GM23338 (cell line): ENCODE measurements around the gene DMBX1.

ENCODE experiments used
- CREB1 ChIP-seq: fragments of 250-450 bp; sonication (Bioruptor Pico); IDR thresholded peaks from 2 replicates; pipeline ENCODE4 v1.5.0; 2020; ENCODE audit warnings: low read depth, mild to moderate bottlenecking, moderate library complexity
- CTCF ChIP-seq, 2 experiments: fragments of 200-600 bp in 1 of 2; sonication (generic) in 1 of 2; conservative IDR thresholded peaks; 2 replicates each; pipeline versions ENCODE4 v1.5.1 to v1.6.1; 2016 to 2017; ENCODE audit warnings: antibody characterized with exemption in 2 of 2, low read depth in 2 of 2, mild to moderate bottlenecking in 2 of 2, moderate library complexity in 1 of 2
- EZH2 ChIP-seq: fragments of 200-600 bp; sonication (generic); IDR thresholded peaks from one replicate; pipeline ENCODE4 v1.8.0; 2017; ENCODE audit warnings: antibody characterized with exemption, mild to moderate bottlenecking, low read depth; ENCODE audit not compliant: unreplicated experiment
- EZH2phosphoT487 ChIP-seq: fragments of 200-600 bp; sonication (generic); IDR thresholded peaks from one replicate; pipeline ENCODE4 v1.8.1; 2018; ENCODE audit warnings: antibody characterized with exemption; ENCODE audit not compliant: unreplicated experiment
- JUNB ChIP-seq: IDR thresholded peaks from one replicate; pipeline ENCODE4 v1.6.1; 2016; ENCODE audit warnings: antibody characterized with exemption; ENCODE audit not compliant: unreplicated experiment
- NANOG ChIP-seq: IDR thresholded peaks from 2 replicates; pipeline ENCODE4 v1.6.1; 2016; ENCODE audit warnings: antibody characterized with exemption, borderline replicate concordance
- POLR2AphosphoS5 ChIP-seq: IDR thresholded peaks from 2 replicates; pipeline ENCODE4 v1.6.1; 2016; ENCODE audit warnings: antibody characterized with exemption, low read depth
- REST ChIP-seq: IDR thresholded peaks from one replicate; pipeline ENCODE4 v1.6.1; 2018; ENCODE audit warnings: antibody characterized with exemption; ENCODE audit not compliant: unreplicated experiment
- STAT1 ChIP-seq: IDR thresholded peaks from one replicate; pipeline ENCODE4 v1.6.1; 2016; ENCODE audit warnings: antibody characterized with exemption; ENCODE audit not compliant: unreplicated experiment
- ZNF114 ChIP-seq: fragments of 250-450 bp; sonication (Bioruptor Pico); IDR thresholded peaks from 2 replicates; pipeline ENCODE4 v1.5.0; 2020; ENCODE audit warnings: mild to moderate bottlenecking, moderate library complexity
- ZNF331 ChIP-seq: fragments of 250-450 bp; sonication (Bioruptor Pico); IDR thresholded peaks from 2 replicates; pipeline ENCODE4 v1.5.0; 2020; ENCODE audit warnings: low read depth, mild to moderate bottlenecking, moderate library complexity
- ZNF462 ChIP-seq: fragments of 250-450 bp; sonication (Bioruptor Pico); IDR thresholded peaks from 2 replicates; pipeline ENCODE4 v1.5.0; 2020; ENCODE audit warnings: mild to moderate bottlenecking, moderate library complexity
- TF ChIP-seq, protein P1 (sequence below): IDR thresholded peaks from 2 replicates; pipeline ENCODE4 v1.6.1; 2016; ENCODE audit warnings: antibody characterized with exemption

DNA sequence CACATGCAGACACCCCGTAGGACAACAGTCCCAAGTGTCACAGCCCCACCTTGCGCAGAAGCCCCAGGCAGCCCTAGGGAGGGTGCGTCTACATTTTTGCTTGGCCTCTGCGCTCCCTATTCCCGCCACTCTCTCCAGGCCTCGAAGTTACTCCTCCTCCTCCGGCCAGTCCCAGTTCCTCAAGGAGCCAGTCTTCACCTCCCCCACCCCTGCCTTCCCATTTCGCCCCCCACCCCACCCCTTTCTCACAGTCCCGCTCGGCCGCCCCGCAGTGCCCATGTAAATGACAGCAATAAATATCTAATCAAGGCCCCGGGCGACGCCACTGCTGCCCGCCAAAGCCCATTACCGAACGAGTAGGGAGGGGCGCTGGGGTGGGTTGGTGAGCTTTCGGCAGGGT lies 3.2 kb downstream of the DMBX1 start:
- TF ChIP-seq POLR2AphosphoS5 (no peak), EZH2 (no peak), CTCF (conservative IDR thresholded peaks at IDR 0.05; ENCODE audit: low read depth in 2 of 2) (no peak), REST (no peak), EZH2phosphoT487 (no peak), JUNB (no peak), CREB1 (CRISPR knock-in tag) (no peak), STAT1 (no peak), ZNF114 (CRISPR knock-in tag) (no peak), ZNF331 (CRISPR knock-in tag) (no peak), NANOG (peak; percentile 35; the same call in 1 of the 2 replicates), ZNF462 (CRISPR knock-in tag) (no peak)
- TF ChIP-seq, protein P1, sequence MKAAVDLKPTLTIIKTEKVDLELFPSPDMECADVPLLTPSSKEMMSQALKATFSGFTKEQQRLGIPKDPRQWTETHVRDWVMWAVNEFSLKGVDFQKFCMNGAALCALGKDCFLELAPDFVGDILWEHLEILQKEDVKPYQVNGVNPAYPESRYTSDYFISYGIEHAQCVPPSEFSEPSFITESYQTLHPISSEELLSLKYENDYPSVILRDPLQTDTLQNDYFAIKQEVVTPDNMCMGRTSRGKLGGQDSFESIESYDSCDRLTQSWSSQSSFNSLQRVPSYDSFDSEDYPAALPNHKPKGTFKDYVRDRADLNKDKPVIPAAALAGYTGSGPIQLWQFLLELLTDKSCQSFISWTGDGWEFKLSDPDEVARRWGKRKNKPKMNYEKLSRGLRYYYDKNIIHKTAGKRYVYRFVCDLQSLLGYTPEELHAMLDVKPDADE, result no peak
